Breast epithelium (tissue), 3 donors: Measurements from ENCODE around the gene CADPS2.

Experiments used
- POLR2AphosphoS5 ChIP-seq, 3 donors: sonication (generic); formaldehyde crosslinking; IDR thresholded peaks; one replicate each; pipeline ENCODE4 v1.6.1; 2017; ENCODE audit warnings: antibody characterized with exemption in 3 of 3
- TF ChIP-seq, protein P1 (sequence below), 3 donors: fragments of 450-650 bp; IDR thresholded peaks; one replicate each; pipeline ENCODE4 v1.5.1; 2016 to 2017; ENCODE audit warnings: antibody characterized with exemption in 3 of 3, mild to moderate bottlenecking in 3 of 3, moderate library complexity in 3 of 3

DNA sequence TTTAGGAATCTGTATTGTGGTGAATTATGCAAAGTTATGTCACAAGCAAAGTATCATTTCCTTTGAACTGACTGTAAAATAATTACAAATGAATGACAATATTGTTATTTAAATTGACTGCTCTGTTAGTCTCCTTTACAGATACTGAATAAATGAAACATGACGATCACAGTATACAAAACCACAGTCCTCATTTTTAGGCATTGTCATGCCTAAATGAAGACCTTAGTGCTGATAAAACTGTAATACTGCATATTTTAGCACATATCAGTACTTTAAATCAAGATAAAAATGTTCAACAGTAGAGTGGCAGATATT is 542.0 kb downstream of the CADPS2 start:
- no peak for TF ChIP-seq POLR2AphosphoS5 (IDR thresholded peaks at IDR 0.05)
- TF ChIP-seq, protein P1, sequence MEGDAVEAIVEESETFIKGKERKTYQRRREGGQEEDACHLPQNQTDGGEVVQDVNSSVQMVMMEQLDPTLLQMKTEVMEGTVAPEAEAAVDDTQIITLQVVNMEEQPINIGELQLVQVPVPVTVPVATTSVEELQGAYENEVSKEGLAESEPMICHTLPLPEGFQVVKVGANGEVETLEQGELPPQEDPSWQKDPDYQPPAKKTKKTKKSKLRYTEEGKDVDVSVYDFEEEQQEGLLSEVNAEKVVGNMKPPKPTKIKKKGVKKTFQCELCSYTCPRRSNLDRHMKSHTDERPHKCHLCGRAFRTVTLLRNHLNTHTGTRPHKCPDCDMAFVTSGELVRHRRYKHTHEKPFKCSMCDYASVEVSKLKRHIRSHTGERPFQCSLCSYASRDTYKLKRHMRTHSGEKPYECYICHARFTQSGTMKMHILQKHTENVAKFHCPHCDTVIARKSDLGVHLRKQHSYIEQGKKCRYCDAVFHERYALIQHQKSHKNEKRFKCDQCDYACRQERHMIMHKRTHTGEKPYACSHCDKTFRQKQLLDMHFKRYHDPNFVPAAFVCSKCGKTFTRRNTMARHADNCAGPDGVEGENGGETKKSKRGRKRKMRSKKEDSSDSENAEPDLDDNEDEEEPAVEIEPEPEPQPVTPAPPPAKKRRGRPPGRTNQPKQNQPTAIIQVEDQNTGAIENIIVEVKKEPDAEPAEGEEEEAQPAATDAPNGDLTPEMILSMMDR (IDR thresholded peaks at IDR 0.05), result no peak
